Activated T-cell treated with anti-CD3 and anti-CD28 coated beads, Interleukin-2, amount 50 U/mL, for 24 hours (primary cell): ENCODE measurements around the gene CLDN24.

Experiments
- DNase-seq: peaks from one replicate; pipeline ENCODE4 v3.0.0-alpha.2; 2020
- H3K27ac Mint-ChIP-seq: 2 replicates; pipeline ENCODE4 v1.8.0; 2020; ENCODE audit warnings: mild to moderate bottlenecking, mixed read lengths
- H3K27me3 Mint-ChIP-seq: 2 replicates; pipeline ENCODE4 v1.8.0; 2020; ENCODE audit warnings: mixed read lengths
- H3K36me3 Mint-ChIP-seq: 2 replicates; pipeline ENCODE4 v1.8.0; 2020; ENCODE audit warnings: low read depth, mixed read lengths
- H3K4me1 Mint-ChIP-seq: 2 replicates; pipeline ENCODE4 v1.8.0; 2020; ENCODE audit warnings: low read depth, mixed read lengths
- H3K4me3 Mint-ChIP-seq: 2 replicates; pipeline ENCODE4 v1.8.0; 2020; ENCODE audit warnings: mild to moderate bottlenecking, moderate library complexity, mixed read lengths
- H3K9me3 Mint-ChIP-seq: 2 replicates; pipeline ENCODE4 v1.8.0; 2020; ENCODE audit warnings: mixed read lengths

CLDN24 gene

GRCh38 chr4:183322326-183322725 lies at the start of gene CLDN24:
TSS of gene CLDN24 (minus strand) at chr4:183322426. CDS start at chr4:183322426, 0 bp downstream.
- Mint-ChIP-seq H3K27me3 (peaks cover 11% of the 10 kb centered on the region), H3K36me3 (no peaks in the 10 kb centered on the region), H3K4me1 (peaks cover 16% of the 10 kb centered on the region), H3K27ac (no peak within 1 kb of the TSS), H3K9me3 (peaks cover 5% of the 10 kb centered on the region), H3K4me3 (no peak within 1 kb of the TSS)
- no peak for DNase-seq

- no peak for DNase-seq
- Mint-ChIP-seq H3K4me3 (no peak overlapping the region), H3K27me3 (no peaks in the 10 kb centered on the region), H3K9me3 (peaks cover 6% of the 10 kb centered on the region), H3K36me3 (no peaks in the 10 kb centered on the region), H3K27ac (no peak overlapping the region), H3K4me1 (no peaks in the 10 kb centered on the region)
Measured at GRCh38 chr4:183370786-183371185, 48.6 kb upstream of the CLDN24 start.

- Mint-ChIP-seq H3K36me3 (no peaks in the 10 kb centered on the region), H3K9me3 (peaks cover 6% of the 10 kb centered on the region), H3K27ac (no peak overlapping the region), H3K27me3 (no peaks in the 10 kb centered on the region), H3K4me3 (no peak overlapping the region), H3K4me1 (no peaks in the 10 kb centered on the region)
- DNase-seq, result no peak
Measured at GRCh38 chr4:183369073-183369472, 46.8 kb upstream of the CLDN24 start.

- no peak overlapping the region for H3K4me3 Mint-ChIP-seq
- no peaks in the 10 kb centered on the region for H3K4me1 Mint-ChIP-seq
- no peaks in the 10 kb centered on the region for H3K9me3 Mint-ChIP-seq
- H3K27me3 Mint-ChIP-seq, result no peaks in the 10 kb centered on the region
- no peak for DNase-seq
- H3K27ac Mint-ChIP-seq, result no peak overlapping the region
- H3K36me3 Mint-ChIP-seq, result no peaks in the 10 kb centered on the region
Measured at GRCh38 chr4:183366206-183366835, 44.1 kb upstream of the CLDN24 start.

- Mint-ChIP-seq H3K27ac (no peak overlapping the region), H3K9me3 (no peaks in the 10 kb centered on the region), H3K27me3 (no peaks in the 10 kb centered on the region), H3K4me1 (no peaks in the 10 kb centered on the region), H3K36me3 (no peaks in the 10 kb centered on the region), H3K4me3 (no peak overlapping the region)
- no peak for DNase-seq
Measured at GRCh38 chr4:183364025-183364424, 41.8 kb upstream of the CLDN24 start.

- Mint-ChIP-seq H3K9me3 (no peaks in the 10 kb centered on the region), H3K4me1 (no peaks in the 10 kb centered on the region), H3K27me3 (no peaks in the 10 kb centered on the region), H3K27ac (no peak overlapping the region), H3K36me3 (no peaks in the 10 kb centered on the region), H3K4me3 (no peak overlapping the region)
- DNase-seq, result no peak
Measured at GRCh38 chr4:183362916-183363542, 40.8 kb upstream of the CLDN24 start.

- no peak overlapping the region for H3K27ac Mint-ChIP-seq
- DNase-seq, result no peak
- H3K4me1 Mint-ChIP-seq, result no peaks in the 10 kb centered on the region
- H3K36me3 Mint-ChIP-seq, result no peaks in the 10 kb centered on the region
- H3K27me3 Mint-ChIP-seq, result peaks cover 4% of the 10 kb centered on the region
- no peaks in the 10 kb centered on the region for H3K9me3 Mint-ChIP-seq
- H3K4me3 Mint-ChIP-seq, result no peak overlapping the region
Measured at GRCh38 chr4:183362036-183362435, 39.8 kb upstream of the CLDN24 start.

GRCh38 chr4:183360161-183360919 lies 38.1 kb upstream of the CLDN24 start:
- no peaks in the 10 kb centered on the region for H3K9me3 Mint-ChIP-seq
- no peak overlapping the region for H3K27ac Mint-ChIP-seq
- H3K4me3 Mint-ChIP-seq, result no peak overlapping the region
- no peaks in the 10 kb centered on the region for H3K36me3 Mint-ChIP-seq
- no peaks in the 10 kb centered on the region for H3K4me1 Mint-ChIP-seq
- no peak for DNase-seq
- H3K27me3 Mint-ChIP-seq, result peaks cover 4% of the 10 kb centered on the region

- no peaks in the 10 kb centered on the region for H3K9me3 Mint-ChIP-seq
- H3K27ac Mint-ChIP-seq, result no peak overlapping the region
- H3K36me3 Mint-ChIP-seq, result no peaks in the 10 kb centered on the region
Measured at GRCh38 chr4:183358215-183358755, 36.1 kb upstream of the CLDN24 start.

GRCh38 chr4:183356931-183357675 lies 34.9 kb upstream of the CLDN24 start:
- no peak overlapping the region for H3K4me3 Mint-ChIP-seq
- peaks cover 9% of the 10 kb centered on the region for H3K27me3 Mint-ChIP-seq
- no peak for DNase-seq
- H3K36me3 Mint-ChIP-seq, result no peaks in the 10 kb centered on the region
- no peaks in the 10 kb centered on the region for H3K4me1 Mint-ChIP-seq
- no peak overlapping the region for H3K27ac Mint-ChIP-seq
- H3K9me3 Mint-ChIP-seq, result no peaks in the 10 kb centered on the region

More at GRCh38 chr4:183358215-183358755, 36.1 kb upstream of the CLDN24 start:
- no peak for DNase-seq
- Mint-ChIP-seq H3K27me3 (peaks cover 4% of the 10 kb centered on the region), H3K4me3 (no peak overlapping the region), H3K4me1 (no peaks in the 10 kb centered on the region)

- peaks cover 13% of the 10 kb centered on the region for H3K27me3 Mint-ChIP-seq
- H3K4me3 Mint-ChIP-seq, result no peak overlapping the region
- no peaks in the 10 kb centered on the region for H3K36me3 Mint-ChIP-seq
- H3K9me3 Mint-ChIP-seq, result no peaks in the 10 kb centered on the region
- H3K27ac Mint-ChIP-seq, result no peak overlapping the region
- no peak for DNase-seq
- H3K4me1 Mint-ChIP-seq, result no peaks in the 10 kb centered on the region
Measured at GRCh38 chr4:183356173-183356830, 34.1 kb upstream of the CLDN24 start.

- Mint-ChIP-seq H3K4me1 (peaks cover 2% of the 10 kb centered on the region), H3K36me3 (no peaks in the 10 kb centered on the region), H3K27ac (no peak overlapping the region), H3K9me3 (no peaks in the 10 kb centered on the region), H3K4me3 (no peak overlapping the region), H3K27me3 (peaks cover 20% of the 10 kb centered on the region)
- no peak for DNase-seq
Measured at GRCh38 chr4:183355405-183355804, 33.2 kb upstream of the CLDN24 start.

GRCh38 chr4:183354219-183354618 lies 32.0 kb upstream of the CLDN24 start:
- no peak overlapping the region for H3K4me3 Mint-ChIP-seq
- no peak for DNase-seq
- no peaks in the 10 kb centered on the region for H3K36me3 Mint-ChIP-seq
- H3K4me1 Mint-ChIP-seq, result peaks cover 10% of the 10 kb centered on the region
- H3K27ac Mint-ChIP-seq, result no peak overlapping the region
- peaks cover 28% of the 10 kb centered on the region for H3K27me3 Mint-ChIP-seq
- H3K9me3 Mint-ChIP-seq, result no peaks in the 10 kb centered on the region

- Mint-ChIP-seq H3K4me3 (no peak overlapping the region), H3K27me3 (peaks cover 33% of the 10 kb centered on the region), H3K27ac (no peak overlapping the region), H3K9me3 (no peaks in the 10 kb centered on the region), H3K4me1 (peaks cover 16% of the 10 kb centered on the region), H3K36me3 (no peaks in the 10 kb centered on the region)
- DNase-seq, result no peak
Measured at GRCh38 chr4:183353557-183353956, 31.3 kb upstream of the CLDN24 start.
